HG03469 (cell line): ENCODE data around the gene GRIK1.

Experiments
- ATAC-seq: cut with Tn5 transposase; IDR thresholded peaks from one replicate; pipeline ENCODE4 v1.9.1; 2021; ENCODE audit warnings: mild to moderate bottlenecking, moderate library complexity, moderate number of reproducible peaks; ENCODE audit not compliant: unreplicated experiment

GRIK1 gene

GRCh38 chr21:29678626-29679025 is 261.2 kb downstream of the GRIK1 start:
- ATAC-seq = no peak

- ATAC-seq = peak; percentile 59
Measured at GRCh38 chr21:29677326-29677725, 262.5 kb downstream of the GRIK1 start.

GRCh38 chr21:29676395-29676794 is 263.4 kb downstream of the GRIK1 start:
- no peak for ATAC-seq

GRCh38 chr21:29675451-29675850 is 264.3 kb downstream of the GRIK1 start:
- no peak for ATAC-seq

- ATAC-seq = no peak
Measured at GRCh38 chr21:29674343-29674742, 265.5 kb downstream of the GRIK1 start.

- ATAC-seq = no peak
Measured at GRCh38 chr21:29673096-29673610, 266.6 kb downstream of the GRIK1 start.

- ATAC-seq = no peak
Measured at GRCh38 chr21:29671728-29672127, 268.1 kb downstream of the GRIK1 start.

- ATAC-seq = no peak
Measured at GRCh38 chr21:29670228-29670627, 269.6 kb downstream of the GRIK1 start.

- peak; percentile 52 for ATAC-seq
Measured at GRCh38 chr21:29669416-29669815, 270.4 kb downstream of the GRIK1 start.

- no peak for ATAC-seq
Measured at GRCh38 chr21:29667651-29668050, 272.1 kb downstream of the GRIK1 start.

- no peak for ATAC-seq
Measured at GRCh38 chr21:29664615-29665014, 275.2 kb downstream of the GRIK1 start.

- no peak for ATAC-seq
Measured at GRCh38 chr21:29661672-29662442, 277.9 kb downstream of the GRIK1 start.

GRCh38 chr21:29660047-29660720 is 279.6 kb downstream of the GRIK1 start:
- ATAC-seq = no peak

GRCh38 chr21:29658934-29659203 is 280.9 kb downstream of the GRIK1 start:
- no peak for ATAC-seq

GRCh38 chr21:29658177-29658933 is 281.4 kb downstream of the GRIK1 start:
- no peak for ATAC-seq

- no peak for ATAC-seq
Measured at GRCh38 chr21:29657240-29657989, 282.4 kb downstream of the GRIK1 start.

- ATAC-seq = no peak
Measured at GRCh38 chr21:29656504-29657239, 283.1 kb downstream of the GRIK1 start.

GRCh38 chr21:29655577-29655976 is 284.2 kb downstream of the GRIK1 start:
- ATAC-seq = no peak

- ATAC-seq = no peak
Measured at GRCh38 chr21:29654855-29655254, 284.9 kb downstream of the GRIK1 start.

GRCh38 chr21:29654203-29654602 is 285.6 kb downstream of the GRIK1 start:
- no peak for ATAC-seq
